Measurements from ENCODE around the gene SUN1. TPM values are rescaled to one million over a fixed set of nuclear protein-coding genes. Genes with fewer than 3 reads are reported as not detected.

The SUN1 gene, protein sequence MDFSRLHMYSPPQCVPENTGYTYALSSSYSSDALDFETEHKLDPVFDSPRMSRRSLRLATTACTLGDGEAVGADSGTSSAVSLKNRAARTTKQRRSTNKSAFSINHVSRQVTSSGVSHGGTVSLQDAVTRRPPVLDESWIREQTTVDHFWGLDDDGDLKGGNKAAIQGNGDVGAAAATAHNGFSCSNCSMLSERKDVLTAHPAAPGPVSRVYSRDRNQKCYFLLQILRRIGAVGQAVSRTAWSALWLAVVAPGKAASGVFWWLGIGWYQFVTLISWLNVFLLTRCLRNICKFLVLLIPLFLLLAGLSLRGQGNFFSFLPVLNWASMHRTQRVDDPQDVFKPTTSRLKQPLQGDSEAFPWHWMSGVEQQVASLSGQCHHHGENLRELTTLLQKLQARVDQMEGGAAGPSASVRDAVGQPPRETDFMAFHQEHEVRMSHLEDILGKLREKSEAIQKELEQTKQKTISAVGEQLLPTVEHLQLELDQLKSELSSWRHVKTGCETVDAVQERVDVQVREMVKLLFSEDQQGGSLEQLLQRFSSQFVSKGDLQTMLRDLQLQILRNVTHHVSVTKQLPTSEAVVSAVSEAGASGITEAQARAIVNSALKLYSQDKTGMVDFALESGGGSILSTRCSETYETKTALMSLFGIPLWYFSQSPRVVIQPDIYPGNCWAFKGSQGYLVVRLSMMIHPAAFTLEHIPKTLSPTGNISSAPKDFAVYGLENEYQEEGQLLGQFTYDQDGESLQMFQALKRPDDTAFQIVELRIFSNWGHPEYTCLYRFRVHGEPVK
- total RNA-seq = 183 TPM
- long read RNA-seq, full-length matches to known transcripts = 10 of 363 reads
- long read RNA-seq, partial matches to known transcripts = 81 of 363 reads
- long read RNA-seq, other reads (novel, unspliced or antisense) = 272 of 363 reads

DNA sequence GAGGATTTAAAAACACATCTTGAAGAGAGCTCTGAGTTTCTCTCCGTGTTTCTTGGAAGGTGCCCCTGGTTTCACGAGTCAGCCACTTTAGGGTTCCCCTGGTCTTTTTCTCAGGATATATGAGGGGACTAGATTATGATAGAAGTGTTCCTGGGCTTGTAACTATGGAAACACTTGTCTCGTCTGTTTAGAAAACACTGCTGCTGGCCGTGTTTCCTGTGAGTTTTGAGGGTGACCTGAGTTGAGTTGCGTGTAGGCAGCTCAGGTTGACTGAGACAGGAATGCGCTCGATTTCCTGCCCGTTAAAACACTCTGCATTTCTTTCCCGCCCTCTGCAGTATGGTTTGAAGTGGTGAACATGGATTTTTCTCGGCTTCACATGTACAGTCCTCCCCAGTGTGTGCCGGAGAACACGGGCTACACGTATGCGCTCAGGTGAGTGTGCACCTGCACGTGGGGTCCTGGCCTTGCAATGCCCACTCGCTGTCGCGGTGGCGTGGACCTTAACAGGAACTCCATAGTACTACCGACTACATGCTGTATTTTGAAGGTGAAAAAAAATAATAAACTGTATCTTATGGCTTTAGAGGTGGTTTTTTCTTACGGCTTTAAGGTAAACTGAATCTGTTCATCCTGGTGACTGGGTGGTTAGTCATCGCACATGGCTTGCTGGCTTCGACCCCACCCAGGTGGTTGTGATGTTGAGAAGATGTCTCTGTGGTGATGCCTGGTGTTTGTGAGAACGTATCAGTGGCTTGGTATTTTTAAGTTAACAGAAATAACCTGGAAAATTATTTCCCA is at the start of gene SUN1:
SUN1 (plus strand) TSS at position 310 of the 801 bp plus-strand sequence; CDS start at position 359, 49 bp downstream.
- TF ChIP-seq, protein P1, sequence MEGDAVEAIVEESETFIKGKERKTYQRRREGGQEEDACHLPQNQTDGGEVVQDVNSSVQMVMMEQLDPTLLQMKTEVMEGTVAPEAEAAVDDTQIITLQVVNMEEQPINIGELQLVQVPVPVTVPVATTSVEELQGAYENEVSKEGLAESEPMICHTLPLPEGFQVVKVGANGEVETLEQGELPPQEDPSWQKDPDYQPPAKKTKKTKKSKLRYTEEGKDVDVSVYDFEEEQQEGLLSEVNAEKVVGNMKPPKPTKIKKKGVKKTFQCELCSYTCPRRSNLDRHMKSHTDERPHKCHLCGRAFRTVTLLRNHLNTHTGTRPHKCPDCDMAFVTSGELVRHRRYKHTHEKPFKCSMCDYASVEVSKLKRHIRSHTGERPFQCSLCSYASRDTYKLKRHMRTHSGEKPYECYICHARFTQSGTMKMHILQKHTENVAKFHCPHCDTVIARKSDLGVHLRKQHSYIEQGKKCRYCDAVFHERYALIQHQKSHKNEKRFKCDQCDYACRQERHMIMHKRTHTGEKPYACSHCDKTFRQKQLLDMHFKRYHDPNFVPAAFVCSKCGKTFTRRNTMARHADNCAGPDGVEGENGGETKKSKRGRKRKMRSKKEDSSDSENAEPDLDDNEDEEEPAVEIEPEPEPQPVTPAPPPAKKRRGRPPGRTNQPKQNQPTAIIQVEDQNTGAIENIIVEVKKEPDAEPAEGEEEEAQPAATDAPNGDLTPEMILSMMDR (IDR thresholded peaks at IDR 0.05; ENCODE audit: borderline replicate concordance) = no peak
- Histone ChIP-seq H3K27ac (replicated peaks) (peak within 1 kb of the TSS; percentile 95), H3K4me3 (peak within 1 kb of the TSS; percentile 52), H3K36me3 (peaks cover 9% of the 10 kb centered on the region), H3K4me1 (peaks cover 98% of the 10 kb centered on the region), H3K27me3 (ENCODE audit: low read depth) (no peaks in the 10 kb centered on the region), H3K9me3 (replicated peaks) (no peaks in the 10 kb centered on the region)
- DNase-seq = no peak
- intact Hi-C loops (cut with micrococcal nuclease) = loop anchor here (10.0 kb wide), 1 partner anchor 48 kb away; no protein-coding TSS in a partner anchor

- TF ChIP-seq, protein P1 (IDR thresholded peaks at IDR 0.05; ENCODE audit: borderline replicate concordance) = no peak
- intact Hi-C loops (cut with micrococcal nuclease) = loop anchor here (10.0 kb wide), 1 partner anchor 52 kb away; the partner anchor contains the start of gene SUN1
- peaks cover 35% of the 10 kb centered on the region for H3K4me1 ChIP-seq
Measured at GRCh38 chr7:782718-783449, 49.4 kb upstream of the SUN1 start.

GRCh38 chr7:783556-784490 is 48.5 kb upstream of the SUN1 start:
- intact Hi-C loops (cut with micrococcal nuclease) = loop anchor here (10.0 kb wide), 1 partner anchor 51 kb away; the partner anchor contains the start of gene SUN1
- Histone ChIP-seq H3K4me3 (no peak overlapping the region), H3K9me3 (replicated peaks) (no peaks in the 10 kb centered on the region), H3K27me3 (ENCODE audit: low read depth) (no peaks in the 10 kb centered on the region), H3K36me3 (peaks cover 47% of the 10 kb centered on the region), H3K27ac (replicated peaks) (no peak overlapping the region), H3K4me1 (peaks cover 35% of the 10 kb centered on the region)
- TF ChIP-seq, protein P1 (IDR thresholded peaks at IDR 0.05; ENCODE audit: borderline replicate concordance) = no peak
- no peak for DNase-seq

More at GRCh38 chr7:782718-783449, 49.4 kb upstream of the SUN1 start:
- H3K27ac ChIP-seq (replicated peaks) = no peak overlapping the region
- no peaks in the 10 kb centered on the region for H3K27me3 ChIP-seq (ENCODE audit: low read depth)
- H3K4me3 ChIP-seq = no peak overlapping the region
- H3K36me3 ChIP-seq = peaks cover 52% of the 10 kb centered on the region
- no peak for DNase-seq
- H3K9me3 ChIP-seq (replicated peaks) = no peaks in the 10 kb centered on the region

DNA sequence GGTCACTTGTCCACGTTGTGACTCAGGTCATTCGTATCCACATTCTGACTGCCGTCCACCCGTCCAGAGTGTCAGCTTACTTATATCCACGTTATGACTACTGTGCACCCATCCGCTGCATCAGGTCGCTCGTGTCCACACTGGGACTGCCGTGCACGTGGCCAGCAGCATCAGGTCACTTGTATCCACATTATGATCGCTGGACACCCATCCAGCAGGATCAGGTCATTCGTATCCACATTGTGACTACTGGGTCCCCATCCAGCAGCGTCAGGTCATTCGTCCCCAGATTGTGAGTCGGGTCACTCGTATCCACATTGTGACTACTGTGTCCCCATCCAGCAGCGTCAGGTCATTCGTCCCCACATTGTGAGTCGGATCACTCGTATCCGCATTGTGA is 47.3 kb upstream of the SUN1 start:
- DNase-seq = no peak
- TF ChIP-seq, protein P1 (IDR thresholded peaks at IDR 0.05; ENCODE audit: borderline replicate concordance) = no peak
- Histone ChIP-seq H3K27ac (replicated peaks) (no peak overlapping the region), H3K4me3 (no peak overlapping the region), H3K4me1 (peaks cover 25% of the 10 kb centered on the region), H3K9me3 (replicated peaks) (no peaks in the 10 kb centered on the region), H3K27me3 (ENCODE audit: low read depth) (no peaks in the 10 kb centered on the region), H3K36me3 (peaks cover 43% of the 10 kb centered on the region)
- intact Hi-C loops (cut with micrococcal nuclease) = loop anchor here (5.0 to 10.0 kb wide), 2 partner anchors 50 to 87 kb away; partner anchors contain the start of gene SUN1
